K562 (cell line): ENCODE data around the gene ZNF24. TPM values are rescaled to one million over a fixed set of nuclear protein-coding genes. Genes with fewer than 3 reads are reported as not detected.

Experiments
- BRD4 ChIP-seq: fragments of 200-600 bp; sonication (generic); IDR thresholded peaks from 2 replicates; pipeline ENCODE4 v1.6.1; 2017; ENCODE audit warnings: inconsistent platforms
- BRD9 ChIP-seq: fragments of 450-650 bp; IDR thresholded peaks from 2 replicates; pipeline ENCODE4 v1.6.1; 2018; ENCODE audit warnings: low read depth; ENCODE audit not compliant: partially characterized antibody
- BRF1 ChIP-seq: IDR thresholded peaks from 3 replicates; pipeline ENCODE4 v1.6.1; 2011; ENCODE audit warnings: borderline replicate concordance, mild to moderate bottlenecking; ENCODE audit not compliant: insufficient read length; ENCODE audit errors: extremely low read depth
- DPF2 ChIP-seq: fragments of 450-650 bp; IDR thresholded peaks from 2 replicates; pipeline ENCODE4 v1.6.1; 2016
- ETV6 ChIP-seq, 3 experiments: fragments of 150-350 bp in 1 of 3; sonication (generic) in 1 of 3; formaldehyde crosslinking in 1 of 3; IDR thresholded peaks; 2 replicates each; pipeline versions ENCODE4 v1.6.1 to v1.8.0; 2014 to 2022; ENCODE audit warnings: borderline replicate concordance in 2 of 3, low read depth in 2 of 3, antibody characterized with exemption in 1 of 3, low read length in 1 of 3, mild to moderate bottlenecking in 1 of 3, missing genetic modification reagents in 1 of 3
- KLF13 ChIP-seq: fragments of 450-650 bp; IDR thresholded peaks from 2 replicates; pipeline ENCODE4 v1.6.1; 2016; ENCODE audit warnings: missing genetic modification characterization, low read depth, mild to moderate bottlenecking, missing compliant biosample characterization, moderate library complexity, borderline replicate concordance
- MLLT1 ChIP-seq, 2 experiments: fragments of 450-650 bp; IDR thresholded peaks; 2 replicates each; pipeline ENCODE4 v1.6.1; 2016
- NBN ChIP-seq: fragments of 450-650 bp; IDR thresholded peaks from 2 replicates; pipeline ENCODE4 v1.6.1; 2016; ENCODE audit warnings: low read depth, mild to moderate bottlenecking
- NFE2L1 ChIP-seq: fragments of 450-650 bp; IDR thresholded peaks from 2 replicates; pipeline ENCODE4 v1.6.1; 2016; ENCODE audit warnings: missing genetic modification characterization, low read depth, mild to moderate bottlenecking, missing compliant biosample characterization, moderate library complexity, borderline replicate concordance
- NFRKB ChIP-seq: fragments of 450-650 bp; IDR thresholded peaks from 2 replicates; pipeline ENCODE4 v1.6.1; 2016; ENCODE audit warnings: low read depth
- NR0B1 ChIP-seq: fragments of 450-650 bp; IDR thresholded peaks from one replicate; pipeline ENCODE4 v1.6.1; 2018; ENCODE audit warnings: mild to moderate bottlenecking, moderate library complexity; ENCODE audit not compliant: partially characterized antibody
- NR1H2 ChIP-seq: sonication (generic); formaldehyde crosslinking; IDR thresholded peaks from 2 replicates; pipeline ENCODE4 v1.4.0; 2020; ENCODE audit warnings: mild to moderate bottlenecking, missing genetic modification reagents
- PURB ChIP-seq: sonication (generic); formaldehyde crosslinking; IDR thresholded peaks from 2 replicates; pipeline ENCODE4 v1.9.0; 2021; ENCODE audit warnings: low read depth, mild to moderate bottlenecking, missing genetic modification reagents
- SAFB ChIP-seq: fragments of 200-400 bp; formaldehyde crosslinking; IDR thresholded peaks from 2 replicates; pipeline ENCODE4 v1.6.1; 2017; ENCODE audit warnings: low read depth, low read length, borderline replicate concordance
- SMAD3 ChIP-seq: fragments of 450-650 bp; formaldehyde crosslinking; conservative IDR thresholded peaks from 2 replicates; pipeline ENCODE4 v1.4.0; 2020; ENCODE audit warnings: mild to moderate bottlenecking
- TBP ChIP-seq: optimal IDR thresholded peaks from 2 replicates; pipeline ENCODE3; 2011; ENCODE audit warnings: low read depth, low read length, improper control_type of control experiment
- TCF3 ChIP-seq: sonication (generic); formaldehyde crosslinking; IDR thresholded peaks from 2 replicates; pipeline ENCODE4 v1.4.0; 2020; ENCODE audit warnings: mild to moderate bottlenecking, missing genetic modification reagents
- THAP12 ChIP-seq: fragments of 250-450 bp; sonication (Bioruptor Pico); IDR thresholded peaks from 2 replicates; pipeline ENCODE4 v1.9.0; 2021; ENCODE audit warnings: mild to moderate bottlenecking, inconsistent platforms
- U2AF2 ChIP-seq: fragments of 200-400 bp; formaldehyde crosslinking; optimal IDR thresholded peaks from 2 replicates; pipeline ENCODE3; 2017; ENCODE audit warnings: low read depth, mild to moderate bottlenecking, low read length
- ZFPM2 ChIP-seq: fragments of 250-450 bp; sonication (Bioruptor Pico); IDR thresholded peaks from 2 replicates; pipeline ENCODE4 v1.5.1; 2022; ENCODE audit warnings: mild to moderate bottlenecking
- ZNF830 ChIP-seq: fragments of 250-450 bp; sonication (Bioruptor Pico); IDR thresholded peaks from 2 replicates; pipeline ENCODE4 v1.5.0; 2021; ENCODE audit warnings: mild to moderate bottlenecking
- polyA plus RNA-seq, 8 experiments: library from polyadenylated mRNA; depleted of rRNA in 4 of 8; stranded (reverse) in 5 of 8; unstranded in 3 of 8; fragments of >200 nt; fragmentation: Nextera tagmentation in 2 of 8; fragmentation: Illumina TruSeq in 1 of 8; extraction: Ambion mirVana in 2 of 8; extraction: Trizol in 1 of 8; gene quantifications; 2 replicates each; pipeline versions ENCODE4 v1.2.1 to v1.2.3, GENCODE V29; 2011 to 2014; ENCODE audit warnings: inconsistent platforms in 1 of 8, missing spikeins in 1 of 8
- total RNA-seq, 7 experiments: library from RNA; depleted of rRNA in 6 of 7; stranded (reverse); fragments of >200 nt in 6 of 7; fragmentation: Illumina TruSeq in 2 of 7; extraction: Trizol in 2 of 7; gene quantifications; 2 replicates each; pipeline versions ENCODE4 v1.2.1 to v1.2.3, GENCODE V29; 2011 to 2021; ENCODE audit warnings: low replicate concordance in 1 of 7

The ZNF24 gene
- total and polyA plus RNA-seq, 9 of the 15 experiments (the other 6 are each of a cell fraction or from before 2014, with no cell fraction given) = 35.7 to 72.8 (median 54.1) TPM

GRCh38 chr18:35343936-35344735 lies at the start of gene ZNF24 (continued):
- TF ChIP-seq PURB (CRISPR knock-in tag) (no peak), TCF3 (CRISPR knock-in tag) (no peak), NR1H2 (CRISPR knock-in tag) (no peak), ZNF830 (CRISPR knock-in tag) (no peak), BRF1 (no peak), SMAD3 (peak; percentile 56; the same call in 1 of the 2 replicates), DPF2 (peak; percentile 42; the same call in 1 of the 2 replicates), SAFB (peak; percentile 24; the same call in 1 of the 2 replicates), NR0B1 (no peak), U2AF2 (no peak), NFRKB (peak; percentile 89; the same call in 1 of the 2 replicates), NBN (0 out of 2 replicates have a peak, but pooled peaks have one; percentile 24), BRD4 (peak; percentile 96), KLF13 (tag) (0 out of 2 replicates have a peak, but pooled peaks have one; percentile 26), ZFPM2 (CRISPR knock-in tag) (0 out of 2 replicates have a peak, but pooled peaks have one; percentile 30), ETV6 (IDR thresholded peaks at IDR 0.05; ENCODE audit: borderline replicate concordance in 1 of 2, low read depth in 2 of 2, low read length in 1 of 2) (no peak), ETV6 (CRISPR knock-in tag; IDR thresholded peaks at IDR 0.05; ENCODE audit: borderline replicate concordance) (no peak), THAP12 (CRISPR knock-in tag) (peak; percentile 33; the same call in 1 of the 2 replicates), NFE2L1 (no peak), BRD9 (no peak), TBP (peak; percentile 76), MLLT1 (IDR thresholded peaks at IDR 0.05) (peak in 1 of 2 experiments; percentile 56; a peak in 1 of 4 replicates)
